Measurements from ENCODE around the gene YY1.

DNA sequence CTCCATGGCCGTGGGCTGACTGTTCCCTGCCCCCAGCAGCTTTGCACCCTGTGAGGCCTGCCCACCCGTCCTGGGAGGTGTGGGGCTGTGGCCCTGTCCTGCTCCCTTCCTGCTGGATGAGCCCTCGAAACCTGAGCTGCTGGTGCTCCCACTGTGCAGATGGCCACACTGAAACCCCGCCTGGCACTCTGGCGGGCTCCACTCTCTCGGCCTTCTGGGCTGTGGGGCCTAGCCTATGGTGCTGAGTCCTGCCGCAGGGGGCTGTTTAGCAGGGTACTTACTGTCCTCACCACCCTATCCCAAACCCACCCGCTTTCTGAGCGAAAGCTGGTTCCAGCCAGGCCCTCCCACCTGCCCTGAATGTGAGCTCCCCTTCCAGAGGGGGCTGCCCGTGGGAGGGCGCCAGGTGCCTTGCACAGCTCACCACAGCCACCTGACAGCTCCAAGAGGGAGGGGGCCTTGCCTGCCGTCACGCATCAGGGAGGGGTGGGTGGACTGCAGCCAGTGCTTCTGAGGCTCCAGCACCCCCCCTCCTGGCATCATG is 91.5 kb downstream of the YY1 start:
- TF ChIP-seq CTCF (conservative IDR thresholded peaks at IDR 0.05): no peak
- TF ChIP-seq ZFX (IDR thresholded peaks at IDR 0.05): no peak

Data from C4-2B (cell line).